ENCODE measurements around the gene CAPS.

Gene CAPS

DNA sequence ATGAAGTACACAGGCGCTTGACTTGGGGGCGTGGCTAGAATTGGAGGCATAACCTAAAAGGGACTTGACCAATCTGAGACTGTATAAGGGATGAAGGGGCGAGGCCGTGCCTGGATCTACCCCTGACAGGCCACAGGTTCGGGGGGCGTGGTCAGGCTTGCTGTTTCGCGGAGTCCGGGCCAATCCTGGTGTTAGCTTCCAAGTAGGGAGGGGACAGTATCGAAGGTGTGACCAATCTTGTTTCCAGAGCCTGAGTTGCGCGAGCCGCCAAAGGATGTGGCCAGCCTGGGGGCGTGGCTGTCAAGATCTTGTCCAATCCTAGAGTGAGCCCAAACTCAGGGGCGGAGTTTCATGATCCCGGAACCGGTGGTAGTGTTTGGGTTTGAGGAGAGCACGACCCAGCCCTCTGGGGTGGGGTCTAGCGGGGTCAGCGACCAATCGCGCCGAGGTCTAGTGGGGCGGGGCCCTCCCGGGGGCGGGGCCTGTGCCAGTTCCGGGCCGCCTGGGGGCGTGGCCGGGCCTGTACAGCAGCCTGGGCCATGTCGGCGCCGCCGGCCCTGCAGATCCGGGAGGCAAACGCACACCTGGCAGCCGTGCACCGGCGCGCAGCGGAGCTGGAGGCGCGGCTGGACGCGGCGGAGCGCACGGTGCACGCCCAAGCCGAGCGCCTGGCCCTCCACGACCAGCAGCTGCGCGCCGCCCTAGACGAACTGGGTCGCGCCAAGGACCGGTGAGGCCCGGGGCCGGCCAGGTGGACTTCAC, 9.5 kb upstream of the CAPS start, which contains the start of gene VMAC:
TSS of gene VMAC (plus strand) at position 521 of the 762 bp plus-strand sequence. CDS start at position 540, 19 bp downstream.
- peak; percentile 99 for DNase-seq (ENCODE audit: extremely low spot score)
- TF ChIP-seq, protein P1, sequence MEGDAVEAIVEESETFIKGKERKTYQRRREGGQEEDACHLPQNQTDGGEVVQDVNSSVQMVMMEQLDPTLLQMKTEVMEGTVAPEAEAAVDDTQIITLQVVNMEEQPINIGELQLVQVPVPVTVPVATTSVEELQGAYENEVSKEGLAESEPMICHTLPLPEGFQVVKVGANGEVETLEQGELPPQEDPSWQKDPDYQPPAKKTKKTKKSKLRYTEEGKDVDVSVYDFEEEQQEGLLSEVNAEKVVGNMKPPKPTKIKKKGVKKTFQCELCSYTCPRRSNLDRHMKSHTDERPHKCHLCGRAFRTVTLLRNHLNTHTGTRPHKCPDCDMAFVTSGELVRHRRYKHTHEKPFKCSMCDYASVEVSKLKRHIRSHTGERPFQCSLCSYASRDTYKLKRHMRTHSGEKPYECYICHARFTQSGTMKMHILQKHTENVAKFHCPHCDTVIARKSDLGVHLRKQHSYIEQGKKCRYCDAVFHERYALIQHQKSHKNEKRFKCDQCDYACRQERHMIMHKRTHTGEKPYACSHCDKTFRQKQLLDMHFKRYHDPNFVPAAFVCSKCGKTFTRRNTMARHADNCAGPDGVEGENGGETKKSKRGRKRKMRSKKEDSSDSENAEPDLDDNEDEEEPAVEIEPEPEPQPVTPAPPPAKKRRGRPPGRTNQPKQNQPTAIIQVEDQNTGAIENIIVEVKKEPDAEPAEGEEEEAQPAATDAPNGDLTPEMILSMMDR (IDR thresholded peaks at IDR 0.05; ENCODE audit: control extremely low read depth, extremely low read depth, low read depth, missing control alignments): no peak
- ChIA-PET POLR2A (interaction anchor here (1.4 to 2.7 kb wide), 3 partner anchors 74 to 184 kb away, joined by 4 to 21 read pairs (median 5); partner anchors contain the start of genes CATSPERD, LONP1 and RANBP3), CTCF (interaction anchor here (1.5 to 3.1 kb wide), 6 partner anchors 13 to 118 kb away, joined by 4 to 19 read pairs (median 10); partner anchors contain the start of gene NRTN)

DNA sequence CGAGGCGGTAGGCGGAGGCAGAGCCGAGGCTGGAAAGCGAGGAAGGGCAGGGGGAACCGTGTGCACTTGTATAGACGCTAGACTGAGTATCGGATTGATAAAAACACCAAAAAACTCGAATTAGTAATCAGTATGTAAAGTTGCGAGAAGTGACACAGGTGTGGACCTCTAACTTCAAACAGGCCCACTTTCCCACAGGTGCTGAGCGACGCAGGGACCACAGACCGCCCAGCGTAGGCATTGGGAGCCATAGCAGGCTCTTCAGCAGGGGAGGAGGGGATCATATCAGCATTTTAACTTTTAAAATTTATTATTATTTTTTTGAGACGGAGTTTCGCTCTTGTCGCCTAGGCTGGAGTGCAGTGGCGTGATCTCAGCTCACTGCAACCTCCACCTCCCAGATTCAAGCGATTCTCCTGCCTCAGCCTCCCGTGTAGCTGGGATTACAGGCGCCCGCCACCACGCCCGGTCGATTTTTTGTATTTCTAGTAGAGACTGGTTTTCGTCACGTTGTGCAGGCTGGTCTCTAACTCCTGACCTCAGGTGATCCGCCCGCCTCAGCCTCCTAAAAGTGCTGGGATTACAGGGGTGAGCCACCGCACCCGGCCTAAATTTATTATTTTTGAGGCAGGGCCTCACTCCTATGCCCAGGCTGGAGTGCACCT, 8.8 kb upstream of the CAPS start:
- TF ChIP-seq, protein P1 (IDR thresholded peaks at IDR 0.05; ENCODE audit: control extremely low read depth, extremely low read depth, low read depth, missing control alignments): no peak
- CTCF ChIA-PET: interaction anchor here (1.5 to 1.8 kb wide), 2 partner anchors 24 to 101 kb away, joined by 4 to 9 read pairs; partner anchors contain the start of gene NRTN
- POLR2A ChIA-PET: no interaction called here
- DNase-seq (ENCODE audit: extremely low spot score): no peak

DNA sequence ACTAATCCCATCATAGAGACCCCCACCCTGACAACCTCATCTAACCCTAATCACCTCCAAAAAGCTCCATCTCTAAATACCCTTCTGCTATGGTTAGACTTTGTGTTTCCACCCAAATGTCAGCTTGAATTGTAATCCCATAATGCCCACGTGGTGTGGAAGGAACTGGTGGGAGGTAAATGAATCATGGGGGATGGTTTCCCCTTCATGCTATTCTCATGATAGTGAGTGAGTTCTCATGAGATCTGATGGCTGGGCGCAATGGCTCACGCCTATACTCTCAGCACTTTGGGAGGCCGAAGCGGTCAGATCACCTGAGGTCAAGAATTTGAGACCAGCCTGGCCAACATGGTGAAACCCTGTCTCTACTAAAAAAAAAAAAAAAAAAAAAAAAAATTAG, 6.8 kb upstream of the CAPS start:
- ChIA-PET POLR2A (no interaction called here), CTCF (interaction anchor here (1.5 kb wide), 1 partner anchor 10 kb away, joined by 3 read pairs; no protein-coding TSS in a partner anchor)
- DNase-seq (ENCODE audit: extremely low spot score): no peak
- TF ChIP-seq, protein P1 (IDR thresholded peaks at IDR 0.05; ENCODE audit: control extremely low read depth, extremely low read depth, low read depth, missing control alignments): no peak

DNA sequence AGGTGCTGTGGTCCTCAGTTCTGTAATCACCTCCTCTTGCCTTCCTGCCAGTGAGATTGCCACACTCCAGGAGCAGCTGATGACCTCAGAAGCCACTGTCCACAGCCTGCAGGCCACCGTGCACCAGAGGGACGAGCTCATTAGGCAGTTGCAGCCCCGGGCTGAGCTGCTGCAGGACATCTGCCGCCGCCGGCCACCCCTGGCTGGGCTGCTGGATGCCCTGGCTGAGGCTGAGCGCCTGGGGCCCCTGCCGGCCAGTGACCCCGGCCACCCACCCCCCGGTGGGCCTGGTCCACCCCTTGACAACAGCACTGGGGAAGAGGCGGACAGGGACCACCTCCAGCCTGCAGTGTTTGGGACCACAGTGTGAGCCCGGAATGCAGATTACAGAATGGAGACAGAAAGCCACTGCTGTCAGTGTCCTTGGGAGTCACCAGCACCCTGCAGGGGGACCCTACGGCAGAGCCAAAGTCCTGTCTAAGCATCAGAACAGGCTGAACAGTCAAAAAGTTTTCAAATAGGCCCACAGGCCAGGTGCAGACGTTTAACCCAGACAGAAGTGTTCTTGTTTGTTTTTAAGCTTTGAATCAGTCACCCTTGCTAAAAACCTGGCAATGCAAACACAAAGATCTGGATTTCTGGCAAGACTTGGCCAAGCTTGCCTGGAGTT, 5.1 kb upstream of the CAPS start:
- CTCF ChIA-PET: no interaction called here
- POLR2A ChIA-PET: interaction anchor here (0.7 kb wide), 1 partner anchor 33 kb away, joined by 3 read pairs; no protein-coding TSS in a partner anchor

DNA sequence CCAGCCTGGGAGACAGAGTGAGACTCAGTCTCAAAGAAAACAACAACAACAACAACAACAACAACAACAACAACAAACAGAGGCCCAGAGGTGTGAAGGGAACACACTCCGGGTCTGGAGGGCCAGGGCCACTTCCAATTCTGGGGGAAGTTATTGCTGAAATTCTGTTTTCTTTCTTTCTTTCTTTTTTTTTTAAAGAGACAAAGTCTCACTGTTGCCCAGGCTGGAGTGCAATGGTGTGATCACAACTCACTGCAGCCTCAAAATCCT, 3.5 kb upstream of the CAPS start:
- TF ChIP-seq, protein P1 (IDR thresholded peaks at IDR 0.05; ENCODE audit: control extremely low read depth, extremely low read depth, low read depth, missing control alignments): no peak
- DNase-seq (ENCODE audit: extremely low spot score): no peak
- ChIA-PET CTCF (no interaction called here), POLR2A (no interaction called here)

More for the DNA sequence above, 5.1 kb upstream of the CAPS start:
- TF ChIP-seq, protein P1 (IDR thresholded peaks at IDR 0.05; ENCODE audit: control extremely low read depth, extremely low read depth, low read depth, missing control alignments): no peak
- DNase-seq (ENCODE audit: extremely low spot score): no peak

DNA sequence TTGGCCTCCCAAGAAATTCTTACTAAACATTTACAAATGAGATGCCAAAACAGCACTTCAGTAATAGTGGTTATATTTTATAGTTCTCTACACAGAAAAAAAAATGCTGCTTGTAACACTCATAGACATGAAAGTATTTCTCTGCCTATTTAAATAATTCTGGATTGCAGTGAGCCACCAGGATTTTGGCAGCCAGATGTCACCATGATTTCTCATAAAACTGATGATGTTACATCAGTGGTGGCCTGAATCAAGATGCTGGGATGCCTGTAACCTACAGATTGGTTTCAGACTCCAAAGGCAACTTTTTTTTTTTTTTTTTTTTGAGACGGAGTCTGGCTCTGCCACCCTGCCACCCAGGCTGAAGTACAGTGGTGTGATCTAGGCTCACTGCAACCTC, 2.7 kb upstream of the CAPS start:
- ChIA-PET POLR2A (interaction anchor here (0.7 kb wide), 1 partner anchor 83 kb away, joined by 3 read pairs; no protein-coding TSS in a partner anchor), CTCF (no interaction called here)
- TF ChIP-seq, protein P1 (IDR thresholded peaks at IDR 0.05; ENCODE audit: control extremely low read depth, extremely low read depth, low read depth, missing control alignments): no peak
- no peak for DNase-seq (ENCODE audit: extremely low spot score)
